SK-N-SH treated with all-trans-retinoic acid at 6 μM for 48 hours (cell line): ENCODE measurements around the gene HBG2.

Experiments used
- ATAC-seq: fragments of 200-7000 bp; cut with Tn5 transposase; 3 replicates; pipeline ENCODE4 v1.9.1; 2020; ENCODE audit warnings: mild to moderate bottlenecking, moderate library complexity
- ARNTL ChIP-seq: fragments of 450-650 bp; formaldehyde crosslinking; IDR thresholded peaks from 2 replicates; pipeline ENCODE4 v1.5.0; 2020; ENCODE audit warnings: low read depth, mild to moderate bottlenecking, moderate library complexity, borderline replicate concordance
- BACH2 ChIP-seq: fragments of 250-450 bp; sonication (Bioruptor Pico); IDR thresholded peaks from 2 replicates; pipeline ENCODE4 v1.9.0; 2021; ENCODE audit warnings: mild to moderate bottlenecking, borderline replicate concordance
- CREB5 ChIP-seq: fragments of 250-450 bp; sonication (Bioruptor Pico); IDR thresholded peaks from 2 replicates; pipeline ENCODE4 v1.5.1; 2020; ENCODE audit warnings: low read depth, mild to moderate bottlenecking, moderate library complexity
- CSDC2 ChIP-seq: fragments of 250-450 bp; sonication (Bioruptor Pico); IDR thresholded peaks from 2 replicates; pipeline ENCODE4 v1.5.0; 2020; ENCODE audit warnings: mild to moderate bottlenecking, moderate library complexity
- CSRNP3 ChIP-seq: fragments of 250-450 bp; sonication (Bioruptor Pico); IDR thresholded peaks from 2 replicates; pipeline ENCODE4 v1.5.1; 2021; ENCODE audit warnings: mild to moderate bottlenecking, moderate library complexity
- ESRRG ChIP-seq: fragments of 250-450 bp; sonication (Bioruptor Pico); IDR thresholded peaks from 2 replicates; pipeline ENCODE4 v1.6.1; 2021; ENCODE audit warnings: mild to moderate bottlenecking
- GLIS3 ChIP-seq: fragments of 250-450 bp; sonication (Bioruptor Pico); IDR thresholded peaks from 2 replicates; pipeline ENCODE4 v1.5.0; 2020; ENCODE audit warnings: mild to moderate bottlenecking, moderate library complexity
- ISL1 ChIP-seq: fragments of 250-450 bp; sonication (Bioruptor Pico); IDR thresholded peaks from 2 replicates; pipeline ENCODE4 v2.1.2; 2022; ENCODE audit warnings: mild to moderate bottlenecking, moderate library complexity
- OSR1 ChIP-seq: fragments of 250-450 bp; sonication (Bioruptor Pico); IDR thresholded peaks from 2 replicates; pipeline ENCODE4 v1.8.0; 2022; ENCODE audit warnings: moderate library complexity, mild to moderate bottlenecking, inconsistent platforms
- PATZ1 ChIP-seq: fragments of 250-450 bp; sonication (Bioruptor Pico); IDR thresholded peaks from 2 replicates; pipeline ENCODE4 v1.8.0; 2020; ENCODE audit warnings: mild to moderate bottlenecking, moderate library complexity, borderline replicate concordance
- POU6F1 ChIP-seq: fragments of 250-450 bp; sonication (Bioruptor Pico); IDR thresholded peaks from 2 replicates; pipeline ENCODE4 v1.8.0; 2021; ENCODE audit warnings: low read depth, mild to moderate bottlenecking, moderate library complexity, borderline replicate concordance
- PPARA ChIP-seq: fragments of 250-450 bp; sonication (Bioruptor Pico); IDR thresholded peaks from 2 replicates; pipeline ENCODE4 v1.5.0; 2020; ENCODE audit warnings: mild to moderate bottlenecking, borderline replicate concordance
- RARB ChIP-seq: fragments of 250-450 bp; sonication (Bioruptor Pico); IDR thresholded peaks from 2 replicates; pipeline ENCODE4 v1.8.0; 2021; ENCODE audit warnings: mild to moderate bottlenecking, moderate library complexity
- SNAI2 ChIP-seq: fragments of 250-450 bp; sonication (Bioruptor Pico); IDR thresholded peaks from 2 replicates; pipeline ENCODE4 v1.5.0; 2020; ENCODE audit warnings: mild to moderate bottlenecking, moderate library complexity
- TCF4 ChIP-seq: fragments of 250-450 bp; sonication (Bioruptor Pico); IDR thresholded peaks from 2 replicates; pipeline ENCODE4 v1.8.0; 2021; ENCODE audit warnings: mild to moderate bottlenecking, moderate library complexity, borderline replicate concordance
- TOX ChIP-seq: fragments of 250-450 bp; sonication (Bioruptor Pico); IDR thresholded peaks from 2 replicates; pipeline ENCODE4 v1.8.0; 2021; ENCODE audit warnings: mild to moderate bottlenecking, moderate library complexity, borderline replicate concordance
- TSHZ2 ChIP-seq: fragments of 250-450 bp; sonication (Bioruptor Pico); IDR thresholded peaks from 2 replicates; pipeline ENCODE4 v1.5.0; 2020; ENCODE audit warnings: mild to moderate bottlenecking, moderate library complexity
- ZFP3 ChIP-seq: fragments of 250-450 bp; sonication (Bioruptor Pico); IDR thresholded peaks from 2 replicates; pipeline ENCODE4 v1.5.0; 2020; ENCODE audit warnings: mild to moderate bottlenecking, moderate library complexity
- ZFP30 ChIP-seq: fragments of 450-650 bp; formaldehyde crosslinking; IDR thresholded peaks from 2 replicates; pipeline ENCODE4 v1.5.0; 2022; ENCODE audit warnings: mild to moderate bottlenecking, moderate library complexity
- ZNF565 ChIP-seq: fragments of 450-650 bp; formaldehyde crosslinking; conservative IDR thresholded peaks from 2 replicates; pipeline ENCODE4 v1.5.0; 2020; ENCODE audit warnings: low read depth, mild to moderate bottlenecking, moderate library complexity
- ZNF70 ChIP-seq: fragments of 450-650 bp; formaldehyde crosslinking; IDR thresholded peaks from 2 replicates; pipeline ENCODE4 v1.5.0; 2020; ENCODE audit warnings: mild to moderate bottlenecking, moderate library complexity
- ZNF8 ChIP-seq: fragments of 450-650 bp; formaldehyde crosslinking; IDR thresholded peaks from 2 replicates; pipeline ENCODE4 v1.5.0; 2020; ENCODE audit warnings: mild to moderate bottlenecking, moderate library complexity

The HBG2 gene

GRCh38 chr11:5290106-5290505 is 35.5 kb upstream of the HBG2 start:
- no peak for TF ChIP-seq RARB
- TF ChIP-seq BACH2 (CRISPR knock-in tag) = no peak
- no peak for TF ChIP-seq ARNTL
- TF ChIP-seq ZNF8 (CRISPR knock-in tag) = no peak
- no peak for TF ChIP-seq ZFP30 (CRISPR knock-in tag)
- no peak for TF ChIP-seq ISL1
- no peak for TF ChIP-seq CSDC2 (CRISPR knock-in tag)
- no peak for TF ChIP-seq OSR1 (CRISPR knock-in tag)
- TF ChIP-seq CSRNP3 (CRISPR knock-in tag) = no peak
- TF ChIP-seq ESRRG = no peak
- no peak for TF ChIP-seq TSHZ2 (CRISPR knock-in tag)
- no peak for TF ChIP-seq TOX (CRISPR knock-in tag)
- no peak for TF ChIP-seq PATZ1 (CRISPR knock-in tag)
- TF ChIP-seq TCF4 = no peak
- ATAC-seq = no peak

- TF ChIP-seq ISL1 (no peak), ZFP3 (no peak), ZNF565 (CRISPR knock-in tag) (no peak), ZNF8 (CRISPR knock-in tag) (no peak), ZFP30 (CRISPR knock-in tag) (no peak), OSR1 (CRISPR knock-in tag) (no peak), ARNTL (no peak), POU6F1 (CRISPR knock-in tag) (no peak), PATZ1 (CRISPR knock-in tag) (no peak), PPARA (CRISPR knock-in tag) (no peak), CREB5 (CRISPR knock-in tag) (no peak), CSRNP3 (CRISPR knock-in tag) (no peak), RARB (no peak), BACH2 (CRISPR knock-in tag) (no peak), GLIS3 (CRISPR knock-in tag) (no peak), ESRRG (no peak), SNAI2 (no peak), CSDC2 (CRISPR knock-in tag) (no peak), ZNF70 (CRISPR knock-in tag) (no peak)
- no peak for ATAC-seq
Measured at GRCh38 chr11:5289696-5290095, 35.1 kb upstream of the HBG2 start.
